SK-N-MC (cell line): ENCODE results near the gene RNF150.

Experiments
- EZH2 ChIP-seq: fragments of 200-600 bp; sonication (generic); IDR thresholded peaks from one replicate; pipeline ENCODE4 v1.6.1; 2017; ENCODE audit warnings: antibody characterized with exemption
- POLR2AphosphoS5 ChIP-seq: IDR thresholded peaks from 2 replicates; pipeline ENCODE4 v1.6.1; 2012; ENCODE audit warnings: mild to moderate bottlenecking, low read depth, low read length, borderline replicate concordance

- TF ChIP-seq POLR2AphosphoS5 (no peak), EZH2 (no peak)
Observed at GRCh38 chr4:140857111-140857510, 276.2 kb downstream of the RNF150 start.
